ENCODE measurements around the gene NEK4.

GRCh38 chr3:52696830-52697631, 73.7 kb downstream of the NEK4 start:
- TF ChIP-seq CTCF (IDR thresholded peaks at IDR 0.05 in 4 of 5, conservative IDR thresholded peaks at IDR 0.05 in 1 of 5): no peak
- no peak for TF ChIP-seq POLR2A (IDR thresholded peaks at IDR 0.05)
